ENCODE results near the gene LRWD1. TPM values are rescaled to one million over a fixed set of nuclear protein-coding genes. Genes with fewer than 3 reads are reported as not detected.

Gene LRWD1
- total and polyA plus RNA-seq, 9 donors, result 3.4 to 26.2 (median 13.6) TPM

GRCh38 chr7:102418592-102418991 lies 46.2 kb upstream of the LRWD1 start:
- Histone ChIP-seq H3K27ac (no peak overlapping the region), H3K4me3 (no peak overlapping the region), H3K36me3 (no peaks in the 10 kb centered on the region), H3K4me1 (ENCODE audit: insufficient read depth) (no peaks in the 10 kb centered on the region), H3K27me3 (no peaks in the 10 kb centered on the region), H3K9me3 (no peaks in the 10 kb centered on the region)
- no peak for TF ChIP-seq POLR2A (IDR thresholded peaks at IDR 0.05)
- DNase-seq, result no peak
- 90 to 97% (median 95%) methylated on average over 5 of the region's 5 CpGs for WGBS, 3 donors
- intact Hi-C loops (cut with DNase I), result no loop called here

GRCh38 chr7:102421706-102422240 lies 43.0 kb upstream of the LRWD1 start:
- H3K27me3 ChIP-seq, result no peaks in the 10 kb centered on the region
- H3K9me3 ChIP-seq, result no peaks in the 10 kb centered on the region
- TF ChIP-seq EP300 (IDR thresholded peaks at IDR 0.05) (no peak), POLR2A (IDR thresholded peaks at IDR 0.05) (no peak), CTCF (IDR thresholded peaks at IDR 0.05) (no peak)
- DNase-seq, result no peak
- intact Hi-C loops (cut with DNase I), result no loop called here
- no peak overlapping the region for H3K27ac ChIP-seq
- no peaks in the 10 kb centered on the region for H3K4me1 ChIP-seq (ENCODE audit: insufficient read depth)
- no peak overlapping the region for H3K4me3 ChIP-seq
- H3K36me3 ChIP-seq, result no peaks in the 10 kb centered on the region
- WGBS, 3 donors, result 86 to 91% (median 89%) methylated on average over 10 of the region's 10 CpGs

GRCh38 chr7:102424129-102424551 lies 40.6 kb upstream of the LRWD1 start:
- Histone ChIP-seq H3K9me3 (no peaks in the 10 kb centered on the region), H3K4me3 (no peak overlapping the region), H3K27ac (no peak overlapping the region), H3K36me3 (no peaks in the 10 kb centered on the region), H3K4me1 (ENCODE audit: insufficient read depth) (no peaks in the 10 kb centered on the region), H3K27me3 (no peaks in the 10 kb centered on the region)
- no peak for DNase-seq
- 61 to 71% (median 67%) methylated on average over 9 to 12 of the region's 12 CpGs for WGBS, 3 donors
- TF ChIP-seq POLR2A (IDR thresholded peaks at IDR 0.05) (no peak), EP300 (IDR thresholded peaks at IDR 0.05) (no peak), CTCF (IDR thresholded peaks at IDR 0.05) (no peak)
- intact Hi-C loops (cut with DNase I), result no loop called here

- 80 to 91% (median 90%) methylated on average over 13 of the region's 13 CpGs for WGBS, 3 donors
- TF ChIP-seq EP300 (IDR thresholded peaks at IDR 0.05) (no peak), POLR2A (IDR thresholded peaks at IDR 0.05) (no peak), CTCF (IDR thresholded peaks at IDR 0.05) (no peak)
- H3K9me3 ChIP-seq, result no peaks in the 10 kb centered on the region
Observed at GRCh38 chr7:102424787-102425218, 40.0 kb upstream of the LRWD1 start.

GRCh38 chr7:102425639-102426267 lies 39.0 kb upstream of the LRWD1 start:
- H3K36me3 ChIP-seq, result no peaks in the 10 kb centered on the region

More at GRCh38 chr7:102424787-102425218, 40.0 kb upstream of the LRWD1 start:
- Histone ChIP-seq H3K27ac (no peak overlapping the region), H3K36me3 (no peaks in the 10 kb centered on the region), H3K4me3 (no peak overlapping the region), H3K4me1 (ENCODE audit: insufficient read depth) (no peaks in the 10 kb centered on the region), H3K27me3 (no peaks in the 10 kb centered on the region)
- intact Hi-C loops (cut with DNase I), result no loop called here
- DNase-seq, result no peak

More at GRCh38 chr7:102425639-102426267, 39.0 kb upstream of the LRWD1 start:
- intact Hi-C loops (cut with DNase I), result no loop called here
- Histone ChIP-seq H3K27me3 (no peaks in the 10 kb centered on the region), H3K4me3 (no peak overlapping the region), H3K4me1 (ENCODE audit: insufficient read depth) (no peaks in the 10 kb centered on the region), H3K27ac (no peak overlapping the region), H3K9me3 (no peaks in the 10 kb centered on the region)
- 70 to 76% (median 73%) methylated on average over 25 of the region's 25 CpGs for WGBS, 3 donors
- TF ChIP-seq POLR2A (IDR thresholded peaks at IDR 0.05) (no peak), CTCF (IDR thresholded peaks at IDR 0.05) (no peak), EP300 (IDR thresholded peaks at IDR 0.05) (no peak)
- DNase-seq, result no peak
